SKM-1 (cell line): ENCODE data around the gene SENP7.

Experiments
- DNase-seq: peaks from one replicate; lab custom pipeline; 2025; ENCODE audit not compliant: unreplicated experiment; lab: John Stamatoyannopoulos, UW

The SENP7 gene

GRCh38 chr3:101278727-101279126 is 234.3 kb downstream of the SENP7 start:
- no peak for DNase-seq
